Body of pancreas (tissue), 4 donors: ENCODE data around the gene GCLM. TPM values are rescaled to one million over a fixed set of nuclear protein-coding genes. Genes with fewer than 3 reads are reported as not detected.
"Not testable (repeated sequence)": the region's sequence is repeated elsewhere in the genome, so short reads cannot be mapped to it uniquely, and the experiment has no call there.

Experiments
- ATAC-seq: fragments of 150-250 bp; one replicate; pipeline ENCODE4 v1.9.1; 2016
- DNase-seq, 4 donors: peaks; one replicate each; pipeline ENCODE4 v3.0.0-alpha.2; 2019
- H3K27ac ChIP-seq, 4 donors: fragments of 200-600 bp; sonication (generic); 1 replicate in 3 of 4; 2 replicates in 1 of 4; pipeline versions ENCODE4 v1.5.1 to v1.6.1; 2016 to 2019; ENCODE audit warnings: mild to moderate bottlenecking in 1 of 4, mixed read lengths in 1 of 4, moderate library complexity in 1 of 4
- H3K27me3 ChIP-seq, 2 donors: fragments of 200-600 bp; sonication (generic); one replicate each; pipeline ENCODE4 v1.6.0; 2016; ENCODE audit warnings: mild to moderate bottlenecking in 1 of 2
- H3K36me3 ChIP-seq, 2 donors: fragments of 200-600 bp; sonication (generic); replicated peaks in 1 of 2; 2 replicates each; pipeline ENCODE4 v1.5.1; 2016; ENCODE audit warnings: low read depth in 2 of 2; ENCODE audit not compliant: insufficient read depth in 1 of 2
- H3K4me1 ChIP-seq: fragments of 200-600 bp; sonication (generic); one replicate; pipeline ENCODE4 v1.6.0; 2016
- H3K4me3 ChIP-seq, 2 donors: fragments of 200-600 bp; sonication (generic); 1 replicate in 1 of 2; 2 replicates in 1 of 2; pipeline ENCODE4 v1.5.1; 2016 to 2019
- H3K9me3 ChIP-seq, 3 donors: fragments of 200-600 bp; sonication (generic); 1 replicate in 2 of 3; 2 replicates in 1 of 3; pipeline ENCODE4 v1.5.1; 2016
- POLR2A ChIP-seq, 3 donors: fragments of 450-650 bp; IDR thresholded peaks; one replicate each; pipeline ENCODE4 v1.6.1; 2016; ENCODE audit warnings: antibody characterized with exemption in 3 of 3, mild to moderate bottlenecking in 2 of 3
- WGBS, 2 donors: methylation state at CpG; one replicate each; pipeline ENCODE4 v1.1.5; 2017; 5-methylcytosine and 5-hydroxymethylcytosine counted together
- intact Hi-C: fragments of 100-400 bp; cut with DNase I; formaldehyde crosslinking; loops from one replicate; pipeline ENCODE4 v1.15.1; 2023
- total RNA-seq, 2 donors: library from RNA; depleted of rRNA; stranded (reverse); fragments of >200 nt; gene quantifications; one replicate each; pipeline ENCODE4 v1.1.0, GENCODE V29; 2016
- TF ChIP-seq, protein P1 (sequence below), 7 experiments: fragments of 450-650 bp in 4 of 7; fragments of 200-600 bp in 3 of 7; sonication (generic) in 3 of 7; IDR thresholded peaks; one replicate each; pipeline ENCODE4 v1.5.1; 2016 to 2019; ENCODE audit warnings: antibody characterized with exemption in 7 of 7

The GCLM gene
- total RNA-seq, 2 donors from 2014 or later = 3.6 to 7.3 TPM

DNA sequence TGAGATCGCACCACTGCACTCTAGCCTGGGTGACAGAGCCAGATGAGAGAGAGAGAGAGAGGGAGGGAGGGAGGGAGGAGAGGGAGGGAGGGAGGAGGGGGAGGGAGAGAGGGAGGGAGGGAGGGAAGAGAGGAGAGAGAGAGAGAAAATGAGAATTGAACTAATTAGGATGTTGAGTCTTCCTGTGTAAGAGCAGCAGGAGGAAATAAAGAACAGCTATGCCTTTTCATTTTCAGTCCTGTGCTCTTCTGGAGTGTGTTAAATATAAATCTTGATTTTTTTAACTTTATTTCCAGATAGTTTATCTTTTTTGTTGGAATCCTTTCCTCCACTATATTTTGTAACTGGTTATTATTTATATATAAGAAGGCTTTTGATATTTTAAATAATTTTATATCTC lies 57.4 kb downstream of the GCLM start:
- DNase-seq (no peak), ATAC-seq (no peak)
- no peak overlapping the region for H3K27ac ChIP-seq
- no peak for TF ChIP-seq POLR2A (IDR thresholded peaks at IDR 0.05)
- TF ChIP-seq, protein P1, sequence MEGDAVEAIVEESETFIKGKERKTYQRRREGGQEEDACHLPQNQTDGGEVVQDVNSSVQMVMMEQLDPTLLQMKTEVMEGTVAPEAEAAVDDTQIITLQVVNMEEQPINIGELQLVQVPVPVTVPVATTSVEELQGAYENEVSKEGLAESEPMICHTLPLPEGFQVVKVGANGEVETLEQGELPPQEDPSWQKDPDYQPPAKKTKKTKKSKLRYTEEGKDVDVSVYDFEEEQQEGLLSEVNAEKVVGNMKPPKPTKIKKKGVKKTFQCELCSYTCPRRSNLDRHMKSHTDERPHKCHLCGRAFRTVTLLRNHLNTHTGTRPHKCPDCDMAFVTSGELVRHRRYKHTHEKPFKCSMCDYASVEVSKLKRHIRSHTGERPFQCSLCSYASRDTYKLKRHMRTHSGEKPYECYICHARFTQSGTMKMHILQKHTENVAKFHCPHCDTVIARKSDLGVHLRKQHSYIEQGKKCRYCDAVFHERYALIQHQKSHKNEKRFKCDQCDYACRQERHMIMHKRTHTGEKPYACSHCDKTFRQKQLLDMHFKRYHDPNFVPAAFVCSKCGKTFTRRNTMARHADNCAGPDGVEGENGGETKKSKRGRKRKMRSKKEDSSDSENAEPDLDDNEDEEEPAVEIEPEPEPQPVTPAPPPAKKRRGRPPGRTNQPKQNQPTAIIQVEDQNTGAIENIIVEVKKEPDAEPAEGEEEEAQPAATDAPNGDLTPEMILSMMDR (IDR thresholded peaks at IDR 0.05) = no peak
- no peaks in the 10 kb centered on the region for H3K27me3 ChIP-seq
- peaks cover 7% of the 10 kb centered on the region for H3K4me1 ChIP-seq
- H3K9me3 ChIP-seq = no peaks in the 10 kb centered on the region
- WGBS, 2 donors = 80 to 89% methylated on average over 1 of the region's 1 CpG
- H3K36me3 ChIP-seq = no peaks in the 10 kb centered on the region
- no peak overlapping the region for H3K4me3 ChIP-seq
- intact Hi-C loops = no loop called here

DNA sequence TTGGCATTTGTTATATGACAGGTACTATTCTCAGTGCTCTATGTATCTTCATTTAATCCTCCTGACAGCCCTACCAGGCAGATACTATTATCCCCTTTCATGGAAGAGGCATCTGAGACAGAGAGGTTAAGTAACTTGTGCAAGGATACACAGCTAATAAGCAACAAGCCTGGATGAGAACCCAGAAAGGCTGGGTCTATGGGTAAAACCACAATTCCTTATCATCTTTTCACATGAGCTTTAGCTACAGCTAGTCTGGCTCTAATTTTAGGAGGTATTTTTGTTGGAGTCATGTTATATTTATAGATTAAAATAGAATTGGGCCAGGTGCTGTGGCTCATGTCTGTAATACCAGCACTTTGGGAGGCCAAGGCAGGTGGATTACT lies 57.9 kb downstream of the GCLM start:
- no peaks in the 10 kb centered on the region for H3K27me3 ChIP-seq
- ATAC-seq (no peak), DNase-seq (no peak)
- no peaks in the 10 kb centered on the region for H3K9me3 ChIP-seq
- H3K4me1 ChIP-seq = peaks cover 7% of the 10 kb centered on the region
- TF ChIP-seq, protein P1 (IDR thresholded peaks at IDR 0.05) = no peak
- TF ChIP-seq POLR2A (IDR thresholded peaks at IDR 0.05) = no peak
- H3K4me3 ChIP-seq = no peak overlapping the region
- intact Hi-C loops = no loop called here
- no peak overlapping the region for H3K27ac ChIP-seq
- H3K36me3 ChIP-seq = no peaks in the 10 kb centered on the region

DNA sequence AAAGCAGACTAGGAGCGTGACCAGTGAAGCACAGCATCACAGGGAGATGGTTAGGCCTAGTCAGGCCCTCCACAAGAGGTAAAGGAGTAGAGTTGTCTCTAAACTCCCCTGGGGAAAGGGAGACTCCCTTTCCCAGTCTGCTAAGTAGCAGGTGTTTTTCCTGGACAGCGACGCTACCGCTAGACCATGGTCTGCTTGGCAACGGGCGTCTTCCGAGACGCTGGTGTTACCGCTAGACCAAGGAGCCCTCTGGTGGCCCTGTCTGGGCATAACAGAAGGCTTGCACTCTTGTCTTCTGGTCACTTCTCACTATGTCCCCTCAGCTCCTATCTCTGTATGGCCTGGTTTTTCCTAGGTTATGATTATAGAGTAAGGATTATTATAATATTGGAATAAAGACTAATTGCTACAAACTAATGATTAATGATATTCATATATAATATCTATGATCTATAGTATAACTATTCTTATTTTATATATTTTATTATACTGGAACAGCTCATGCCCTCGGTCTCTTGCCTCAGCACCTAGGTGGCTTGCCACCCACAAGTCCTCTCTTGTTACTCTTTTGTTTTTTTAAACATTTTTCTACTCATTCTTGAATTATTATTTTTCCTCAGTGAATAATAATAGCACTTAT lies 58.4 kb downstream of the GCLM start:
- intact Hi-C loops, H3K9me3 ChIP-seq, H3K4me3 ChIP-seq, ATAC-seq, H3K27ac ChIP-seq, H3K4me1 ChIP-seq, H3K27me3 ChIP-seq, H3K36me3 ChIP-seq: not testable (repeated sequence)
- TF ChIP-seq, protein P1 (IDR thresholded peaks at IDR 0.05) = peak in 5 of 7 experiments; percentile 28 to 60 (median 38)
- peak; percentile 72 to 86 (median 76) for DNase-seq
- 32 to 48% methylated on average over 10 of the region's 10 CpGs for WGBS, 2 donors

DNA sequence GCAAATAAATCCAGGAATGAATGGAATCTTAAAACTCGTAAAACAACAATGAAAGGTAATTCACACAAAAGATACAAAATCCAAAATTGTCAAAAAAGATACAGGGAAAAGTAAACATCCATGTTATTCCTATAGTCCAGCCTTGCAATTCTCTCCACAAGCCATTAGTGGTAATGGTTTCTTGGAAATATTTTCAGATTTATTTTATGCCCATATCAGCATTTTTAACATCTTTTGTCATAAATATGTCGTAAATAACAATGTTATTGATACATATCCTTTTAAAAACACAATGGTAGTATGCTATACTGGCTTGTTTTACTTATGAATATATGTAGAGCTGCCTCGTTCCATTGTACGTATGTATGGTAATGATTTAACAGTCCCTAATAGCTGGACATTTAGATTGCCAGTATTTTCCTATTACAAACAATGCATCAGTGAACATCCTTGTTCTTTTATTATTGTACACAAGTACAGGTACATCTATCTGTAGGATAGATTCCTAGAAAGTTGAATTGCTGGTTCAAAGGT lies 60.8 kb downstream of the GCLM start:
- H3K27ac ChIP-seq = peak overlapping the region; percentile 86 to 100 (median 98)
- WGBS, 2 donors = 50 to 53% methylated on average over 4 of the region's 4 CpGs
- H3K27me3 ChIP-seq = no peaks in the 10 kb centered on the region
- DNase-seq = no peak
- H3K4me1 ChIP-seq = peaks cover 27% of the 10 kb centered on the region
- H3K36me3 ChIP-seq = no peaks in the 10 kb centered on the region
- ATAC-seq = no peak
- H3K9me3 ChIP-seq = no peaks in the 10 kb centered on the region
- intact Hi-C loops = no loop called here
- peak overlapping the region in 1 of 2 donors; percentile 88 for H3K4me3 ChIP-seq
- TF ChIP-seq, protein P1 (IDR thresholded peaks at IDR 0.05) = no peak
- no peak for TF ChIP-seq POLR2A (IDR thresholded peaks at IDR 0.05)

- DNase-seq (peak; percentile 60 to 69 (median 66)), ATAC-seq (peak; percentile 18)
- TF ChIP-seq POLR2A (IDR thresholded peaks at IDR 0.05) = peak in 1 of 3 donors; percentile 32
- TF ChIP-seq, protein P1 (IDR thresholded peaks at IDR 0.05) = no peak
- Histone ChIP-seq H3K4me1 (peaks cover 27% of the 10 kb centered on the region), H3K9me3 (no peaks in the 10 kb centered on the region), H3K4me3 (peak overlapping the region; percentile 80 to 88), H3K36me3 (no peaks in the 10 kb centered on the region), H3K27ac (peak overlapping the region; percentile 86 to 100 (median 98)), H3K27me3 (no peaks in the 10 kb centered on the region)
- intact Hi-C loops = no loop called here
- WGBS, 2 donors = 0% methylated on average over 12 to 36 of the region's 36 CpGs
Measured at GRCh38 chr1:93847811-93848288, 61.4 kb downstream of the GCLM start.
